NCI-H2171 treated with DMSO at 0.1 percent for 48 hours (cell line): ENCODE data around the gene NKAIN2.
A peak's percentile ranks its signal among the peaks of the same experiment; 100 is the strongest.

Experiments
- DNase-seq: peaks from one replicate; lab custom pipeline; 2025; lab: John Stamatoyannopoulos, UW

The NKAIN2 gene

DNA sequence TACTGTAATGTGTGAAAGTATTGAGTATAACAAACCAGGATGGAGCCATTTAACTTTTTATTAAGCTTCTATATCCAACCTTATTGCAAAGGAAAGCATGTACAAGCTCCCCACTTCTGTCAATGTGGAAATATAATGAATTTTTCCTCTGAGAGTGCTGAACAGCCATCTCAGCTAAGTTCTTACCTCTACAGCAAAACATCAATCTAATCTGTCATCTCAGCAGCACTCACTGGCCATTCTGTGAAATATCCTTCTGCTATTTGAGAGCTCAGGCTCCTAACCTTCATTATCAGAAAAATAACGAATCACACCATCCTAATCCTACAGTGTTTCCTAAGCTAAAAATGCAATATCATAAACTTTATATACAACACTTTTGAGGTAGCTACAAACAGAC is 964.6 kb downstream of the NKAIN2 start:
- no peak for DNase-seq

DNA sequence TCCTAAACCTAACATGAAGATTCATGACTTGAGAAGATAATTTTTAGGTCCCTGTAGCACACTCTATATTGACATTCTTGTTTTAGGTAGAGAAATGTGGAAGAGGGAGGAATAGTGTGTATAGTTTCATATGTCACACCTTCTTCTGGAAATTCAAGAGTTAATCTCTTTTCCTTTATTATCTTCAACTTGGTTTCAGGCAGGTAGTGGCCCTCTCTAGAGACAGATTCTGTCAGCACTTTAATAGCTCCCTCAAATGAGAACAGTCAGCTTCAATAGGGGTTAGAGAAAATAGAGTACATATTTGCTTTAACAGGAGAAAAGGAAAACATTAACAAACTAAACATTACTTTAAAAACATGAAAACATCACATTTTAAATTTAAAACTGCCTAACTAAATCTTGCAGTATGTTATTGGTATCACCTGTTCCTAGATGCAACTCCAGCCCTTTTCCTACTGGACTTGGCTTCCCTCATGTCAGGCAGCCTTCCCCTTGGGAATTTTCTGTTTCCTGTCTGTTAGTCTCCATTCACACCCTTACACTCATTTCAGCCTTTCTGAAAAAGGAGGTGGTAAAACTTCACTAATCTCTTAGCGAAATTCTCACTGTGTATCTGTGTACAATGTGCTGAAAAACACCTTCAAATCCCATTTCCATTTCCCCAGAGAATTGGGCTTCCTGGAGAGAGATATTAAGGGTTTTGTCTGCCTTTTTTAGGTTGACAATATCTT is 966.3 kb downstream of the NKAIN2 start:
- DNase-seq = peak; percentile 23

DNA sequence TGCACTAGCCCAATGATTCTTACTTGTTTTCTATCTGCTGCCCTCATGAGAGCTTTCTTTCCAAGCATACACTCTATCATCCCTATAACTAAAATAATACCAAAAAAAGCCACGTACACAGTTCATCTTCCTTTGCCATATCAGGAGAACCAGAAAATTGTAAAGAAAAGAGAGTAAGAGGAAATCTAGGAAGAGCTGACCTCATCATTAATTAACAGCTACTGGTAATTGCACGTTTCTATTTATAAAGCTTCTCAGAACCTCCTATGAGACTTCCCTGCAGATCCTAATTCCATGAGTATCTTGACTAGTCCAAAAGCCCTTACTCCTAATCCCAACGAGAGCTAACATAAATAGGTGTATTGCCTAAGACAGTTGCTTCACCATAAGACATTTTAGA is 967.1 kb downstream of the NKAIN2 start:
- no peak for DNase-seq

DNA sequence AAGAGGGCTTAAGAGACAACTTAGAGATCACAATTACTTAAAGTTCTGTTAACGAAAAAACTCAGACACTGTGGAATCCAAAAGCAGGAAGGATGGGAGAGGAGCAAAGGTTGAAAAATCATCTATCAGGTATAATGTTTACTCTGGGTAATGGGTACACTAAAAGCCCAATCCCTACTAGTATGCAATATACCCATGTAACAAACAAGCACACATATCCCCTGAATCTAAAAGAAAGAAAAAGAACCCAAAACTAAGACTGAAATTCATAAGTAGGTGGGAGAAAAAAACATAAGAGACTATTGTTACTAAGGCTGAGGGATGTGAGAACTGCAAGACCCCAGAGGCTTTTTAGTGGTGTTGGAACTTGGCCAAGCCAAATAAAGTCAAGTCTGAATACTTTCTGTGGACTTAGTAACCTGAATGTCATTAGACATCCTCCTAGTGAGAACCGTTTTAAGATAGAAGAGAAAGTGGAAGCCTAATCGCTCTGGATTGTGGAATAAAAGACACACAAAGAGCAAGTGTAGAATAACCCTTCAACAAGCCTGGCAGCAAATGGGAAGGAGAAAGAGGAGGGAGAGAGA is 969.2 kb downstream of the NKAIN2 start:
- DNase-seq = no peak

DNA sequence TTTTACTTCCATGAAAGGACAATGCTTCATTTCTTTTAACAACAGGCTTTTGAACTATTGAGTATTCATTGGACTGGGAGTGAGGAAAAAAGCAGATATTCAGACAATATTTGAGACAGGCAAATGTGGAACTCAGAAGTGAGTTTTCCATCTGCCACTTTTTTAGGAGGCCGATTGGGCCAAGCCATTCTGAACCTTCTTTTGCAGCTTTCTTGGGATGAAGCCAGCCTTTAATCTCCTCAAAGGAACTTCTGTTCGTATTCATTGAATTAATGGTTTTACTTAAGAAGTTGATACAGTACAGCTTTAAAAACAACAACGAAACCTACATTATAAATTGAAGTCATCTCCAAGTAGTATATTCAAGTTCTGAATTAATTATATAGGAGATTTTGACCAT is 971.5 kb downstream of the NKAIN2 start:
- DNase-seq = no peak

DNA sequence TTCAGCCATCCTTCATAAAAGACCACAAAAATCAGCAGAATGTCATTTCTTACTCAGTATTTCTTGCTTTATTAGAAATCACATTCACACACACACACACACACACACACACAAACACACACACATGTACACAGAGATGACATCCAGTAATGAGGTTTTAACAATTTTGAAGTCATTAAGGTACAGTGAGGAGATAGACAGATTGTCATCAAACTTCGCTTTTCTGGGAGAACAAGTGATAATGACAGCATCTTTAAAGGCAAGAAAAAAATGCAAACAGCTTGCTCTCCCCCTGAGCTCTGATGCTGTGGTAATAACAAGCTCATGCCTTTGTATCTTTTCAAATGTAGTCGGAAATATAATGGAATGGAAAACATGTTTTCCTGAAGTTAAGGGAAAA is 974.2 kb downstream of the NKAIN2 start:
- no peak for DNase-seq

DNA sequence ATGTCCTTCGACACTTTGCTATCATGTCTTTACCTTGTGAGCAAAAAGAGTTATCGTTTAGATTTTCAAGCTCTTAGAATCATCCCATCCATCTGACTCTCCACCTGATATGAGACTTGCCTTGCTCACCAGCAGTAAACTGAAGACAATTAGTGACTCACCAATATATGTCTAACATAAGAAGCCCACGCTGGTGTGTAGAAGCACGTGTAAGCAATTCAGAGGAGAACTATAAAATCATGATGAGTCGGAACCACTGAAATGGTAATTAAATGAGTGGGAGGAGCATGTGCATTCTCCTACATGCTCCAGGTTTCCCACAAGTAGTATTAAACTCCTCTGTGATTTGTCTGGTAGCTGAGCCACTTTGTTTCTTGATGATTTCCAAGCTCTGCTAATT is 977.0 kb downstream of the NKAIN2 start:
- DNase-seq = no peak

DNA sequence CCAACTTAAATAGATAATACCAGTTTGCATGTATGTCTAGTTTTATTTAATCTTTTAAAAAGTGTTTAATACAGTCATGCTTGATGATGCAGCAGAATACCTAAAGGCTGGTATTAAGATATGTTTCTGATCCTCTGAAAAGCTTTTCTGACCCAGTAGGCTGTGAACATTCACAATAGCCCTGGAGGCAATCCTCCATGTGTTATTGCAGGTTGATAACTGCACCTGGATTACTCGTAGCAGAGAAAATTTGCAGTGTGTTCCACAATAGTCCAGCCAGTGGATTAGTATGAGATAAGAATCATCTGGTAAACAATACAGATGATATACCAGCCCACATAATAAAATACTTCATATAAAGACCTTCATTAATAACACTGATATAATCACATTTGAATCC is 979.7 kb downstream of the NKAIN2 start:
- DNase-seq = no peak

DNA sequence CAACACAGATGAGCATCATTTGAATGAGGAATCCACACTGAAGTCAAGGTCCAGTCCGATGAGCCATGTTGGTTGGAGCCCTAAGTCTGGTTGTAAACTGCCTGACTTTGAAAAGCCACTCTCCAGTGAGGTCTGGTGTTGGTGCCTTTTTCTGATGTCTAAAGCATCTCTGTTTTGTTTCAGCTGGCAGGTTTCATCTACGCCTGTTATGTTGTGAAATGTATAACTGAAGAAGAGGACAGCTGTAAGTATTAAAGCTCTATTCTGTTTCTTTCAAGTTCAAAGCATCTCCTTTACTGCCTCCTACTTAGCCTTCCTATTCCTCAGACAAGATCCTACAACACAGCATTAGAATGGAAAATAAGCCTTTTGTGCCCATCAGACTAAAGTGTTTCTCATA is 987.5 kb downstream of the NKAIN2 start:
- DNase-seq = no peak

DNA sequence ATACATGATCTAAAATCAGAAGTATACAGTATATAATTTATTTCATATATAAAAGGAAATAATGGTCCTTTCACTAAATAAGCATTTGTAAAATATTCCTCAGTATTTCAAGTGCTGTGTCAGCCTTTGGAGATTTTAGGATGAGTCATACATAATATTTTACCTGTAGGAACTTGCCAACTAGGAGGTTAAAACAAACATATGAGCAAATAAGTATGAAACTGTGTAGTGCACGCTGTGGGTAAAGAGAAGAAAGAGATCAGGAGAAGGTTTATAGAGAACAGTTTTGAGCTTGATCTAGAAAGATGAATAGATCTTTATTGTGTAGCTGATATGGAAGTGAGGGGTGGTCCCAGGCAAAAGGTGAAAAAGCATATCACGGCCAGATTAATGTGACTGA is 988.7 kb downstream of the NKAIN2 start:
- DNase-seq = peak; percentile 23

DNA sequence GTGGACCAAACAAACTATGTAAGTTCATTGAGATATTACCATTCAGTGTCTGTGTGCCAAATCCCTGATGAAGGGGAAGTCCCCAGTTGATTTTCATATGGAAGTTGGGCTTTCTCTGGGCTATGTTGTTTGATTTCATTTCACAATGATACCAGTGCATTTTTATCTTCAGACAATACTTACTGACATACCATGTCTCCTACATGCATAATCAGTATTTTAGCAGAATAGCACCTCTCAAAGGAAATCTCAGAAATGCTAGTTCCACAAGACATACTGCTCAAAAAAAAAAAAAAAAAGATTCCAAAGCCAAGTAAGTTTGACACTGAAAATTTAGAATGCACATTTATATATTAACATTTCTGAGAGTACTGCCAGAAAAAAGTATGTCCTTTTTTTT is 989.7 kb downstream of the NKAIN2 start:
- no peak for DNase-seq

DNA sequence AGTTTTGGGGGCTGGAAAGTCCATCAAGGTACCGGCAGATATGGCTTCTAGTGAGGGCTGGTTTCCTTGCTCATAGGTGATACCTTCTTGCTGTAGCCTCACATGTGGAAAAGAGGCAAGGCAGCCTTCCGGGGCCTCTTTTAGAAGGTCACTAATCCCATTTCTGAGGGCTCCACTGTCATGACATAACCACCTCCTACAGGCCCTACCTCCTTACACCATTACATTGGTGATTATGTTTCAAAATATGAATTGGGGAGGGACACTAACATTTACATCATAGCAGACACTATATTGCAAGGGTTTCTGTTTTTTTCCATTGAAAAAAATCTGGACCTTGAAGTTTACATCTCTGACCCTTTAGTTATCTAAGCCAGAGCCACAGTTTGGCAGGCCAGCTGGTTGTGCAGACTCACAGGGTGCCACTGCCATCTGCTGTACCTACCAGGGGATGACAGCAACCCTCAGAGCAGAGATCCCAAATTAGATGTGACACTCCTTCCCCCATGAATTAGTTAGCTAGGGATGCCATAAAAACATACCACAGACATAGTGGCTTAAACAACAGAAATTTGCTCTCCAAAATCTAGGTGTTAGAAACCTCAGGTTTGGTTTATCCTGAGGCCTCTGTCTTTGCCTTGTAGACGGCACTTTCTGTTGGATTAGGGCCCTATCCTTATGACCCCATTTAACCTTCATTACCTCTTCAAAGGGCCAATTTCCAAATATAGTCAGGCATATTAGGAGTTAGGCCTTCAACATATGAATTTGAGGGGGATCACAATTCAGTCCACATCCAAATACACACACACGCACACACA is 992.2 kb downstream of the NKAIN2 start:
- DNase-seq = peak; percentile 45

DNA sequence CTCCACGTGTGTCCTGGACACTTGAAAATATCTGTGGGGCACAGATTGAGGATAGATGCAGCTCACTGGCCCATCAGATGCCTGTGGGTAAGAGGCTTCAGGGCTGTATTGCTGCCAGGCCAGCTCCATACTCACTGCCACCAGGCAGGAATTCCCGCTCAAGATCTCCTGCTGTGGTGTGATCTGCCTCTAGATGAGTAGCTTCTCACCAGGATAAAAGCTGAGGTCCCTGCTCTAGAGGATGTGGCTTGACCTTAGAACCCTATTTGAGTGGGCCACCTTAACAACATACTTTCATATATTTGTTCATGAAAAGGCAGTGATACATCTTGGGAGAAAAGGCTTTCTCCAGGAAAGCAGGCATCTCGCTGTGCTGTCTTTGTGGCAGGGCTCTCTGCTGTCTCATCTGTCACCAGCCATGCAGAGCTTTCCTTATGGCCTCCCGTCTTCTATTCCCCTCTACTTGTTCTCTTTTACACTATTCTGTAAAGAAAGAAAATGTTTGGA is 992.9 kb downstream of the NKAIN2 start:
- DNase-seq = no peak

DNA sequence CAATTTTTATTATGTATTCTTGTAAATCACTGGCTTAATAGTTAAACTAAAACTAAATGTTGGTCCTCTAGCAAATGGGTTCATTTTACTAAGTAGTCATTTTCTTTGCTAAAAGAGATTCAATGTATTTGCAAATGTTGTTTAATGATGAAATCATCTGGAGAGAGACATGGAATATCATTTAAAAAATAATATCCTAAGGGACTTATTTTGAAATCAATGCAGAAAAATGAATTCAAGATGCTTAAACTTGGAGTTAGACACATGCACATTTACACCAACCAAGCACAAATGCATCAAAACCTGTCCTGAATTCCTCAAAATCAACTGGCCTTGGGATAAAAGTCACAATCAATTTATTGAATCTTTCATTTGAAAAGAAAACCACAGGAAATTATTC is 993.6 kb downstream of the NKAIN2 start:
- DNase-seq = no peak

DNA sequence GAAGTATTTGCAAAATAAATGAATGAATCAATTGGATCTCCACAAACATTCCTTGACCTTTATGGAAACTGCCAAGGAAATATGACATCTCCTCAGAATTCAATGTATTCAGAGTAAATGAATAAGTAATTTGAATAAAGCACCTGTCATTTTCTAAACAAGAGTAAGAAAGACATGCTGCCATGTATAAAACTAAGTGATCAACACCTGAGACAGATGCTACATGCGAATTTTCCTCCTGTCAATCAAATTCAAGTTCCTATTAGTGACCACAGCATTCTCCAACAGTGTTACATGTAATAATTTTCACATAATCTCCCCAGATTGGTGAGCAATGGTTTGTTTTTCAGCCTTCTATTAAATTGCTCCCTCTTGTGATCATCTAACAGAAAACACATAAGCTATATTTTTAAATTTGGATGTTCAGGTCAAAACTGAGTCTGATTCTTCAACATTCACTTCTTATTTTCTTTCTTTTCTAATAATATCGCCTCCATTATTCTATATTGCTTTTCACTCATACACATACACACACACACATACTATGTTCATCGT is 995.4 kb downstream of the NKAIN2 start:
- peak; percentile 19 for DNase-seq

DNA sequence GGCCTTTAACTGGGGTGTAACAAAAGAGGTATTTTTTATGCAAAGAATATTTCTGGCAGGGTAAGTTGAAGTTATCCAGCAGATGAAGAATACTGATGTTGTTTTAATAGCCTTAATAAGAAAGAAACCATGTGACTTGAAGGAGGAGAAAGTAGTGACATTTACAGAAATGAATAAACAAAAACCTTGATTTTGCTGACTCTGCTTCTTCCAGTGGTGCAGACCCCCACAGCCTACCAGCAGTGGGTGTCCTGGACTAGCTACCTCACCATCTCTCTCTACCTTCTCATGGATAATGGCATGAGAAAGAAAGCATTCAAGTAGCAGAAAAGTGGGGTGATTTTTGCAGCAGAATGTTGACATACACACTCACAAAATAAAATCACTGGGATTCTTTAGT is 996.0 kb downstream of the NKAIN2 start:
- no peak for DNase-seq

DNA sequence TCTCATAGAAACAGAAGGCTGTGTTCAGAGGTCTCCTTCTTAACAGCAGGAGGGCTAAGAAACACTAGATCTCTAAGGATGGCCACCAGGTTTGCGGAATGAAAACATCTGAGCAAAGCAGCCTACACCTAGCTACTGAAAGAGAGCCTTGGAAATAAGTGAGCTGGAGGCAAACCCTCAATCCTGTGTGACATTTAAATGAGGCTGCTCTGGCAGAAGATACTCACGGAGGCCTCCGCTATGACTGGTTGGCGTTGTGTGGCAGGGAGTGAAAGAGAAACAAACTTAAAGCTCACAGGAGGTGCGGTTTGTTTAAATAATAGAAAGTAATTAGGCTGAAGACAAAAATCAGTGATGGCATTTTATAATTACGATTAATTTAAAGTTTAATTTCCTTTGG is 996.6 kb downstream of the NKAIN2 start:
- DNase-seq = no peak

DNA sequence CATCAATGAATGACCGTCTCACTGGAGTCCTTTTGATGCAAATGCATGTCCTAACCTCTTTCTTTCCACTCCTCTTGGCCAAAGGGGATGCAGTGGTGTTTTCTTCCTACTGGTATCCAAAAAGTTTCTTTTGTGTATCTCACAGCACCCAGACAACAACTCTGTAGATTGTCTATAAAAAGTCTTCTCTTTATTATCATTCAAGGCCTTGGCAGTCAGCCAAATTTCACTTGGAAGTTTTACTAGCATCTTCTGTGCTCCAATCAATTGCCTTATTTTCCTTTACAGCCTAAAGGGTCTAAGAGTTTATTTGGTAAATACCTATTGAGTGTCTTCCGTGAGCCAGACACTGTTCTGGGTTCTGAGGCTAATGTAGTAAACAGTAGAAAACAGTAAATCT is 1008.4 kb downstream of the NKAIN2 start:
- DNase-seq = no peak

DNA sequence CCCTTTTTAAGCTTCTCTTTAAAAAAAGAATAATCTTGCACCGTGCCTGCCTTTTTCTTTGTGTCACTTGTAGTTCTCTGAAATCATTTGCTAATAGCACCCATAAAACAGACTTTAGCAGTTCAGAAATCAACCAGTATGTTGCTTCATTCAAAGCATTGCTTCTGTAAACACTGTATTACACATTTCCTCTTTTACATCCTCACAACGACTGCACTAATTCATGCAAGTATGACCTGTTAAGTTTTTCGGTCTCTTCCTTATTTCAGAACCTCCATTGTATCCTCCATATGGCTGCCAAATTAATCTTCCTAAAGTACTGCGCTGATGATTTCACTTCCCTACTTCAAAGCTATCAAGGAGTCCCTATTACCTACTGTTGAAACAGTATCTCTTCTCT is 1015.7 kb downstream of the NKAIN2 start:
- DNase-seq = no peak

DNA sequence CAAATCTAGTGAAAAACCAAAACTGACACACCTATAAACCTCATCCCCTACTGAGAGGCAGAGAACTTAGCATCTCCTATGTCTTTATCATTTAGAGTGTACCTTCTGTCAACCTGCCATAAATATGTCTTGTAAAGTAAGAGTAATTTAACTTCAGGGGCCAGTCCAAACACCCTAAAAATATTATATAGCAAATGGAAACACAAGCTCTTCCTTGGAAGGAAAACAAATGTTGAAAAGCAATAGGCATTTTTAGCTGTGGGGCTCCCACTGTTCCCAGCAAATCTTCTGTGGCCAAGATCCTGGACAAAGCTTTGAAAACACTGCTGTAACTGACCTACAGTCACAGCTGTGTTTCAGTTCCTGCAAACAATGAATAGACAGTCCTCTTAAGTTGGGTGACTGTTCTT is 1018.5 kb downstream of the NKAIN2 start:
- DNase-seq = no peak

DNA sequence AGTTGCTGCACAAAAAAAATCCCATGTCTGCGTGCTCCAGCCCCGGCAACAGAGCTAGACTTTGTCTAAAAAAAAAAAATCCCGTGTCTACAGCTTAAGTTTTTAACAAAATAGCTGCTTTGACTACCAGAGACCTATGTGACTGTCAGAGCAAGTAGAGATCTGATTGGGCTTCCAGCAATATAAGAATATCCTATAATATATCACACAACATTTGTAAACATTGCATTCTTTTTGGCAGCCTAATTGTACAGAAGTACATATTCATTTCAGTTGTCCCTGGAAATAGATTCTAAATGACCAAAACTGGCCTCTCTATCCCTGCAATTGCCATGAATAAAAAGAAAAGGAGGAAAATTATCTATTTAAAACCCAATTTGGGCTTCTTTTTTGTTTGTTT is 1019.1 kb downstream of the NKAIN2 start:
- DNase-seq = no peak

DNA sequence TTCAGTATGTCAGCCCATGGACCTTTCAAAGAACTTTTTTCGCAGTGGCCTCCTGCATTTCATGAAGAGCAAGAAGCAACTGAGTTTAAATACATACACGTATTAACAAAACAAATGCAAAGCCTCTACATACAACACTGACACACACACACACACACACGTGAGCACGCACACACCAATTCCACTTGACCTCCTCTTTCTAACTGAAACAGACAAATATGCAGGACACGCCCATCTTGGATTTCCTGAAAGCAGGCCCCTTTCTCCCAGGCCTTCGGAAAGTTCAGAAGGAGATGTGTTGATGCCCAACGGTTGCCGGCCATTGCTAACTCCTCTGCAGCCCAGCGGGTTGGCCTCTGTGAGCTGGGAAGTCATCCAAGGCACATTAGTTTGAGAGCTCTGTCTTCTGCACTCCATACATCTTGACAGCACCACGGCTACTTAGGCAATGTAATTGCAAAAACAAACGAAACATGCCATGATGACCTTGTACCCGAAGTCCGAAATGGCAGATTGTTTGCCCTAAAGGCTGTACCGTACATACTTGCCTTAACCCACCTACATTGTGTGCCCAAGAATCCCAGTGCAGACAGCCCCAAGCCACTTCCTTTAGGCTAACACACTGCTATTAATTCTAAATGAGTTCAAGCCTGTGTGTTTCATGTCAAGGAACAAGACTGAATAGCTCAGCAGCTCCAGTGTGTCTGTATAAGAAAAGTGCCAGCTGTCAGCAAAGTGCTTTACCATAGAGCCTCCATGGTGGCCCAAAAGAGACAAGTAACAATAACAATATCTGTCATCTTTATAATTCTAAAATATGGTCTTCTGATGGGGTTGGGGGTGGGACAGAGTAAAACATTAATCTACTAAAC is 1019.8 kb downstream of the NKAIN2 start:
- DNase-seq = no peak
